Colon (tissue), 2 donors: Measurements from ENCODE around the gene GALNT18.

Experiments used
- FAIRE-seq: peaks from 2 replicates; lab custom pipeline; 2012; peaks lifted over from hg19 to GRCh38; lab: Jason Lieb, UNC
- donor health status: control.
- donor health status: control.

The GALNT18 gene

DNA sequence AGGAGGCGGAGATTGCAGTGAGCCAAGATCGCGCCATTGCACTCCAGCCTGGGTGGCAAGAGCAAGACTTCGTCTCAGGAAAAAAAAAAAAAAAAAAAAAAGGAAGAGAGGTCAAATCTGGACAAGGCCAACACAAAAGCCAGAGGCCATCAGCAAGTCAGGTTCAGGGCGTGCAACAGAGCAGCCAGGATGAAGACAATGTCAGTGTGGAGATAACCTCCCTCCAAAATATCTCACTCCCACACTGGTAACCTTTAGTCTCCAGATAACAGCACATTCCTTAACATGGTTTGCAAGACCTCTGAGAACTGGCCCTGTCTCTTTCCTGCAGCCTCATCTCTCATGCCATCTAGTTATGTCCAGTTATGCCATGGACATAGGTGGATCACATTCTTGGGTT, 273.5 kb downstream of the GALNT18 start:
- FAIRE-seq, result no peak

GRCh38 chr11:11347592-11347991, 274.2 kb downstream of the GALNT18 start:
- no peak for FAIRE-seq

GRCh38 chr11:11346303-11346702, 275.5 kb downstream of the GALNT18 start:
- no peak for FAIRE-seq

GRCh38 chr11:11345099-11345498, 276.7 kb downstream of the GALNT18 start:
- FAIRE-seq, result no peak

- no peak for FAIRE-seq
Observed at GRCh38 chr11:11344045-11344444, 277.8 kb downstream of the GALNT18 start.

DNA sequence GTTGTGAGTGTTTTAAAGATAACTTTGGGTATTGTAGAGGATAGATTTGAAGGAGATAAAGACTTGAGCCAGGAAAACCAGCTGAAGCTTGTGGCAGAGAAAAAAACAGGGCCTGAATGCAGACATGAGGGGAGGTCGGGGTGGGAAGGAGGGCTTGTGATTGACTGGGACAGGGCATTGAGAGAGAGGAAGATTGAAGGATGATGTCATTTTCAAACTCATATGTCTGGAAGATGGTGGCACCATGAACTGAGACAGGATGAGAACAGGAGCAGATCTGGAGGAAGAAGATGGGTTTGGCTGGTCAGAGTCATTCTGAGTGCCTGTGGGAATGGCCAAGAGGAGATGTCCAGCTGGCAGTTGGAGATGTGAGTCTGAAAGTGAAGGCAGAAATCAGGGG, 283.5 kb downstream of the GALNT18 start:
- no peak for FAIRE-seq

DNA sequence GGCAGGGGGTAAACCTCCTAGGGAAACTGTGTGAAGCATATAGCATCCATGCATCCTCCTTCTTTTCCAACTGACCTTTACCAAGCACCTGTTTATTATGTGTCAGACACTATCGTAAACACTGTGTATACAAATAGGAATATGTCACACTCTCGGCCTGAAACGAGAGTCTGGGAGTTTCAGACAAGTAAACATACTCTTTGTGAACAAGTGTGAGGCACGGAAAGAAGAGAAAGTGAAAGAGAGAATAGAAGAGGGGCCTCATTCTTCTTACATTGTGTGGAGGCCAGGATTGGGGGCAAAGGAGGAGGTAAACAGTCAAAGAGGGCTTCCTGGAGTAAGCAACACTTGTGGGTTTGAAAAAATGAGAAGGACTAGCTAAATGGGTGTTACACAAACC, 285.1 kb downstream of the GALNT18 start:
- FAIRE-seq, result no peak

DNA sequence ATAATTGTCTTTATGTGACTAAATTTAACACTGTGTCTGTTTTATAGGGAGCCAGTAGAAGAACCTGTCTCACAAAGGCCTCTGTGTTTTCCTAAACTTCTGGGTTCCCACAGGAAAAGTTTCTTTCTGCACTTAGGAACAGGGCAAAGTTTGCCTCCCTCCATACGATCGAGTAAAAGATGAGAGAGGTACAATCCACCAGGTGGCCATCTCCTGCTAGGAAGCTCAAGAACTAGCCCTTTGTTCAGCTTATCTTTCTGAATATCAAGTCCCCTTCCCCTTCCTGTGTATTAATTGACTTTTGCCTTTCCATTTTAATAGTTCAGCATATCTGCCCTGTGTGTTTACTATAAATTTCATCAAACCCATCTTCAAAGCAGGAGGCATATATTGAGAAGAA, 286.8 kb downstream of the GALNT18 start:
- no peak for FAIRE-seq

GRCh38 chr11:11334607-11335006, 287.2 kb downstream of the GALNT18 start:
- no peak for FAIRE-seq

GRCh38 chr11:11332141-11332710, 289.6 kb downstream of the GALNT18 start:
- FAIRE-seq, result no peak

GRCh38 chr11:11329062-11329806, 292.6 kb downstream of the GALNT18 start:
- FAIRE-seq, result no peak

- FAIRE-seq, result no peak
Observed at GRCh38 chr11:11324090-11324489, 297.7 kb downstream of the GALNT18 start.

- no peak for FAIRE-seq
Observed at GRCh38 chr11:11322101-11322500, 299.7 kb downstream of the GALNT18 start.

DNA sequence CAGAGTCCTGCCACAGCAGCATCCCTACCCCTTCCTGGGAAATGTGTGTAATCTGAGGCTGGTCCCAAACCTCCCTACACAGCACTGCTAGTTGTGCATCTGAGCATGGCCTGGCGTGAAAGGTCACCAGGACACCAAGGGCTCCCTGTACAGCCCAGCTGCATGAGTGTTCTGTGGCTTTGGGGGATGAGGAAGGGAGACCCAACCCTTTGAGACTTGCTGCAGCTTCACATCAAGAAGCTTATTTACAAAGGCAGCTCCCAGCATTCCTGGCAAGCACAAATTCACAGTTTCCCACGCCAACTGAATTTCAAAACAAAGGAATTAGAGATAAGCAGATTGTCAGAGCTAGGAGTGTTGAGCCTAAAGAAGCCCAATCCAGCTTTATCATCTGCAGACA, 301.0 kb downstream of the GALNT18 start:
- no peak for FAIRE-seq

DNA sequence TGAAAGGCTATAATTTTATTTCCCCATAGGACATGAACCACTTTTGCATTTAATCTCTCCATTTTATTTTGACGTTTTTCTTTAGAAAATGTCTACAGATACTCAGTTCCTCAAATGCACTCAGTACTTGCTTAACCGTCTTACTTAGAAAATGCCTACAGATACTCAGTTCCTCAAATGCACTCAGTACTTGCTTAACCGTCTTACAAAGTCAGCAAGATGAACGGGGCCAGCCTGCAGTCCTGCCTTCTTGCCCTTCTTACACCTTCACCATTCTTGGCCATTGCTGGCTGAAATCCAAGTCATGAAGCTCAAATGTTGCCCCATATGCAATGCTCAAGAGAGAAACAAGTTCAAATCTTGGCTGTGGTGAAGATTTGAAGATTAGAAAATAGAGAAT, 302.8 kb downstream of the GALNT18 start:
- FAIRE-seq, result no peak

DNA sequence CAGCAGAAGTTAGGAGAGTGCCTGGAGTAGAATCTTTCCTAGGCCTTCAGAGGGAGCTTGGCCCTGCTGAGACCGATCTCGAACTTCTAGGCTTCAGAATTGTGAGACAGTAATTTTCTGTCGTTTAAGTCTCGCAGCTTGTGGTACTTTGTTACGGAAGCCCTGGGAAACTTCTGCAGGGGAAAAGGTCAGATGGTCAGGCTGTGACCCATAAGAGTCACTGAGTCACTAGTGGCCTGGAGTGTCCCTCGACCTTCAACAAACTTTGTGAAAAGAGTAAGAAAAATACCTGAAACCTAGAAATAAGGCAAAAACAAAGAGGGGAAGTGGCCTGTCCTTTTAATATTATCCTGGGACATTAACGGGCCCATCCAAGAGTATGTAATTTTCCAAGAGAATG, 303.3 kb downstream of the GALNT18 start:
- FAIRE-seq, result no peak

GRCh38 chr11:11316651-11317230, 305.1 kb downstream of the GALNT18 start:
- no peak for FAIRE-seq

DNA sequence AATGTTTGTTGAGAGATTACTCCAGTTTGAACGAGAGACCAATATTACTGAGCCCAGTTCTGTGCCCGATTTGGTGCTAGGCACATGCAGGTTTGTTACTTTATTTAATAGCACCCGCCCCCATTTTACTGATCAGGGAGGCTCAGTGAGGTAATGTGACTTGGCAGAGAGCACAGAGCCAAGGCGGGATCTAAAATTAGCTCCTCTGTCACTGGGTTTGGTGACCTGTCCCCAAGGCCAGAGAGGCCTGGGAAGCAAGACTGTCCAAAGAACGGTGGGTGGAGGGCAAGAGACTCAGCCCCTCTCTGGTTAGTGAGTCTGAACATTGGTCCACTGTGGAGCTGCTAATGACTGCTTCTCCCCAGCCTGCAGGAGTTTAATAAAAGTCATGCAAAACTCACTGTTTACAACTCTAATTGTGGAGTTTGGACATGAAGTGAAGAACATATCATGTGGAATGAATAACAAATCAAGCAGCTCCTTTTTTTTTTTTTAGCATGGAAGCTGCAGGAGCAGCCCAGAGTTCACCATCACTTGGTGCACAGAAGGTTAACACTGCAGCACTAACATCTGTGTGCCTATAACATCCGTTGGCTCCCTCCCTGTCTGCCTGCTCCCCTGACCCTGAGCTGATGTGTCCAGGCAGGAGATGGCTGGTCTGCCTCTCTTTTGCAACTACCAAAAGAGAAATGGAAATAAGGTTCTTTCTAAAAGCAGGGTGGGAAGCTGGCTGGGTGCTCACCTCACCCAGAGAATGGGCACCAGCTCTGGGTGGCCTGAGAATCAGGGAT, 307.7 kb downstream of the GALNT18 start:
- FAIRE-seq, result no peak

DNA sequence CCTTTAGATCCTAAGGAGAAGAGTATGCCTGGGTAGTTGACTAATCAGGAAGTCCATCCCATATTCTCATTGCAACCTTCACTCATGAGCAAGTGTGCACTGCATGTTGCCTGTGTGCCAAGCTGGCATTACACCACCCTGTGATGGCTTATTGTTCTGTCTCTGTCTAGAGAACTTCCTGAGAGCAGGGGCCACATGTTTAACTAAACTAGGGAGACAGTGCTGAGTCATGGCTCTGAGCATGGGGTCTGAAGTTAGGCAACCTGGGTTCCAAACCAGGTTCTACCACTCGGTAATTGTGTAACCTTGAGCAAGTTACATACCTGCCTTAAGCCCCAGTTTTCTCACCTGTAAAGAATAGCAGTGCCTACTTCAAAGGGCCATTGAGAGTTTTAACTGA, 308.4 kb downstream of the GALNT18 start:
- no peak for FAIRE-seq

- no peak for FAIRE-seq
Observed at GRCh38 chr11:11312738-11313137, 309.1 kb downstream of the GALNT18 start.

DNA sequence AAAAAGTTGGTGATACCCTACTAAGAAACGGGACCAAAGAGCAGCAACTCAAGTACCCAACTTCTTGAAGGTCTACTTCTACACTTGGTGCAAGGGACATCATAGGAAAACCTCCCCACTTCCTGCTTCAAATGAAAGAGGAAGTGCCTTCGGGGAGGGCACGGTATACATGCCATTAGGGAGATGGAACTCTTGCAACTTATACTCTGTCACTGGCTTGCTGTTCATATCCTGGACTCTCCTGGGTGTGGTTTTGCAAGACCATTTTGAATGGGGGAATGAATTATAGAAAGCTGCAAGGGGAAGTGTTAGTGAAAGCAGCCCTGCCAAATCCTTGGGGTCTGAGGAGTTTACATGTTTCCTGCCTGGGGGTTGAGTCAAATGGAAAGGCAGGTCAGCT, 310.6 kb downstream of the GALNT18 start:
- FAIRE-seq, result no peak

DNA sequence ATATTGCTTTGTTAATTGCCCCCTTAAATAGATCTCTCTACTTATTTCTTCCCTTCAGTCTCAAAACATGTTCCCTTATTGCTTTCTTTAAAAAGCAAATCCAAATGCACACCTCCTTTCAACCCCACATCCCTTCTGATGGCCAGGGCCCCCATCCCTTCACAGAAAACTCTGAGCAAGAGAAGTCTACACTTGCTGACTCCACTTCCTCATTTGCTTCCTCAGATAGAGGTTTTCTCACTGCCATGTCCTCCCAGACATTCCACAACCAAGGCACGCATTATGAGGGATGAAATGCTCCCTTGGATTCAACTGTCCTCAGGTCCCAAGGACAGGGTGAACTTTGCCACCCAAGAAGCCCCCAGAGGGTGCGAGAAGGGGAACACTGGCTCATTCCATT, 311.9 kb downstream of the GALNT18 start:
- FAIRE-seq, result no peak

- FAIRE-seq, result no peak
Observed at GRCh38 chr11:11308249-11308648, 313.6 kb downstream of the GALNT18 start.
